GM10847 (cell line): Measurements from ENCODE around the gene GCN1.
A peak's percentile ranks its signal among the peaks of the same experiment; 100 is the strongest.

ENCODE experiments used
- POLR2A ChIP-seq: IDR thresholded peaks from 2 replicates; pipeline ENCODE4 v1.6.1; 2011; ENCODE audit not compliant: insufficient read length; ENCODE audit errors: extremely low read depth

GCN1 gene

DNA sequence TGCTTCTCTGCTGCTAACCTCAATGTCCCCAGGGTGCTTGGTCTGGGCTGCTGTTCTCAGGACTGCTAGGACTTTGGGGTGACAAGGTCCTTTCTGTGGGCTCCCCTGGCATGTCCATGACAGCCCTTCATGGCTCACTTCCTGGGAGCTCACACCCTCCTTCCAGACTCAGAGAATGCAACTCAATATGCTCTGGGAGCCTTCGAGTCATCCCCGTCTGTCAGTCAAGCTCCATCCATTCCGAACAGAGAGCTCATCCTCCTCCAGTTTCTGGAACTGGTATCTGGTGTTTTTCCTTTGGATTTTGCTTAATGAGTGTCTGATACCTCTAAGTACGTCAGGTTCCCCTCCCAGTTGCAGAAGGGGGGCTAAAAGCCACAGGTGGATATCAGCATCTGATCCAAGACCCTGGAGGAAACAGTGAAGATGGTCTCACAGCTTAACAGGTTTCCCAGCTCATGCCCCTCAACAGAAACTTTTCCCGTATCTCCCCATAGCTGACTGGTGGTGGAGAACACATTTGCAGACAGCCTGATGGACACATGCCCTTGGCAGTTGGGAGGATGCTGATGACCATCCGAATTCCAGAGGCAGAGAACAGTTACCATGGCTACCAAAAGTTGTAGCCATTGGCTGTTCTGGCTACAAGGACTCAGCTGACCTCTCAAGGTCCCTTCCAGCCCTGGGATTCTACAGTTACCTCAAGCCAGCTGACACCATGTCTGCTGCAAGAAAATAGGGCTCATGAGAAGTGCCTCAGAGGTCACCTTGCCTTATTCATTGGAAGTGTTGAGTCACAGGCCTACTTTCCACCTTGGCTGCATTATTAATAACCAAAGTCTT is 68.5 kb downstream of the GCN1 start:
- no peak for TF ChIP-seq POLR2A

GRCh38 chr12:120125029-120125428 is 69.5 kb downstream of the GCN1 start:
- no peak for TF ChIP-seq POLR2A

GRCh38 chr12:120121766-120122293 is 72.7 kb downstream of the GCN1 start:
- no peak for TF ChIP-seq POLR2A

DNA sequence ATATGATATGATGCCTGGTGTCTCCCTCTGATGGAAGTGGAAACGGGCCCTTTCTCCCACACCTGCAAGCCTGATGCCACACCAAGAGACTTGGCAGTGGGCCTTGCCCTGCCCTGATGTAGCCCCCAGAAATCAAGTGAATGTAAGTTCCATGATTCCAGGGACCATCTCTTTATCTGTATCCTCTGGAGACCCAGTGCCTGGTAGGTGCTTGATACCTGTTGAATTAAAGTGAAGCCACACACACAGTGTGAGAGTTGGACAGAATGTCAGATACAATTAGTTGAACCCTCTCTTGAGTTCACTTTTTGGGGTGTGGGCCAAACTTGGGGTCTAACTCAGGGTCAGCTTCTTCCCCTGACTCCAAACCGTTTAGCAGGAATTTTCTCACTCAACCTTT is 73.2 kb downstream of the GCN1 start:
- no peak for TF ChIP-seq POLR2A

- no peak for TF ChIP-seq POLR2A
Measured at GRCh38 chr12:120119271-120119973, 75.1 kb downstream of the GCN1 start.

DNA sequence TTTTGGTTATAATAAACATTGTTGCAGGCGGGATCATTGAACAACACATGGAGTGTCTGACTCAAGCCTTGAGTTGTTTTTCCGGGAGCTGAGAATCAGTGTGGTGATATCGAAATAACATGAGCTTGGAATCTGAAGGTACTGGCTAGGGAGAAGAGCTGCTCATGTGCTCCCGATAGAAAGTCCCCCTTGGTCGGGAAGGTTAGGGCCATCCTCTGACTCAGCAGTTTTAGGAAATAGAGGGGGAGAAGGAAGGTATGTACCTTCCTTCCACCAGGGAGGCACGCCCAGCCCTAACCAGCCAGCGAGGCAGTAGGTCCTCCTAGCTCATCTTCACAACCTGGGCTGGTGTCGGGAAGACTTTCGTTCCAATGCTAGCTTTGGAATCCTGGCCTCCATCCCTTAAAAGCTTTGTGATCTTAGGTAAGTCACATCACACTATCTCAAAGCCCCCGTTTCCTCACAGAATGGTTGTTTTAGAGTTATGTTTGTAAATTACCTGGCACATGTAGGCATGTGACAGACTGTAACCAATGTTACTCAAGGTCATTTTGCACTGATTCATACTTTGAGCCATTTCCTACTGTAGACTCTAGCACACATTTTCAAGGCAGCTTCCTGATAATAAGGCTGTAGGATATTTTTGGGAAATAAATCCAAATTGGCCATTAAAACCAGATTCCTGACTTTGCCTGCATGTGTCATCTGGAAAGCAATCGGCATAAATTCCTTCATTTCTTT is 76.0 kb downstream of the GCN1 start:
- TF ChIP-seq POLR2A = no peak

DNA sequence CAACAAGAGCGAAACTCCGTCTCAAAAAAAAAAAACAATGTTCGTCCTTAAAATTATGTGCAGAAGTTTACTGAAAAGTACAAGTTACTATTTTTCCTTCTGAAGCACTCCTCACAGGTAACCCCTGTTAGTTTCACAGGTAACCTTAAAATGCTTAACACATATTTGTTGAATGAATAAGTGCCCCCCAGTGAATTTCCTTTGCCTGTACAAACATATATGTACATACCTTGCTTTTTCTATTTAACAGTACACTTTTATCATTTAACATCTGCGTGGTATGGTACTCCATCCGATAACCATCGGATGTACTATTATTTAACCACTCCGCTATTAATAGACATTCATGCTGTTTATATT is 76.6 kb downstream of the GCN1 start:
- TF ChIP-seq POLR2A = no peak

DNA sequence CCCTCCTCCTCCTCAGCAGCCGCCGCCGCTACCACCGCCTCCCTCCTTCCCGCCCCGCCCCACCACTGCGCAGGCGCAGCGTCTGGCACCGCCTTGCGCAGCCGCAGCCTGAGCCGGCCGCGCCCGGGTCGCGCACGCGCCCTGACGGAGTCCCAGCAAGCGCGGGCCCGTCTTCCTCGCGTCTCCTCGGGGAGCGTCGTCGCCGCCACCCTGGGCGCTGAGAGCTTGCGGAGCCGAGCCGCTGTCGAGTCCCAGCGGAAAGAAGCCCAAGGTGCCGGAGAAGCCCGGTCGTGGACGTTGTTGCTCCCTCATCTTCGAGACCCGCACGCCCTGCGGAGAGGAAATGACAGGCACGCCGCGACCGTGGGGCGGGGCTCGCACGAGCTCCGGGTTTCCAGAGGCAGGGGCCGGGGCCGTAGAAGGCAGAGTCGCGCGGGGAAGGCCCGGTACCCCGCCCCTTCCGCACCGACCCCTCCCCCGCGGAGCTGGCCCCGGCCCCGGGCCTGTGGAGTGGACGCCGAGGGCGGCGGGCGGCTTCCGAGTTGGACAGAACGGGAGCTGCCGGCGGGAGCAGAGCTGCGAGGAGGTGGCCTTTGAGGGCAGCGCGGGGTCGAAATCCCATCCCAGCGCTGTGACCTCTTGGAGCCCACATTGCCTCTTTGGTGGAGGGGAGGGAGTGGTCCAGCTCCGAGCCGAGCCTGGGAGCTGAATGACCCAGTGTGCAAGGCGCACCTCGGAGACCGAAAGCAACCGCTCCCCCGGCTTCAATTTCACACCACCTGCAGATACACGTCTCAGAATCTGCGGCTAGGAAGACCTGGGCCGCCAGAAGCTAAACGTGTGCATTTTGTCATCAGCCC is 77.5 kb downstream of the GCN1 start:
- TF ChIP-seq POLR2A = peak; percentile 84

- TF ChIP-seq POLR2A = no peak
Measured at GRCh38 chr12:120116441-120116791, 78.1 kb downstream of the GCN1 start, which contains the start of gene RAB35. Gene RAB35 (minus strand): TSS chr12:120116753. CDS start chr12:120116650, 103 bp downstream.

- no peak for TF ChIP-seq POLR2A
Measured at GRCh38 chr12:120115692-120116440, 78.6 kb downstream of the GCN1 start.

DNA sequence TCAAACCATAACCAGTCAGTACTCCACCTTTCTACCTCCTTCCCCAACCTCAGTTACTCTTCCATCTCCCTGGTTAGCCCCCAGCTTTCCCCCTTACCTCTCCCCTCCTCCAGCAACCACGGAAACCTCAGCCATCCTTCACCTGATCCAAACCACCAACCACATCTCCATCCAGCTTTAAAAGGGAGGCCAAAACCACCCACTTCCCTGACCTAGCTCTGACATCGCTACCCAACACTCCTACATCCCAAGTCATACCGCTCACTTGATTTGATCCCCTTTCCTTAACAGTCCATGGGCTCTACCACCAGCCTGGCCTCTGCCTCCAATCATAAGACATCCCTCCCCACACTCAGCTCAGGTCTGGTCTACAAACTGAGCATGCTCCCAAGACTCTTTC is 79.4 kb downstream of the GCN1 start:
- no peak for TF ChIP-seq POLR2A

DNA sequence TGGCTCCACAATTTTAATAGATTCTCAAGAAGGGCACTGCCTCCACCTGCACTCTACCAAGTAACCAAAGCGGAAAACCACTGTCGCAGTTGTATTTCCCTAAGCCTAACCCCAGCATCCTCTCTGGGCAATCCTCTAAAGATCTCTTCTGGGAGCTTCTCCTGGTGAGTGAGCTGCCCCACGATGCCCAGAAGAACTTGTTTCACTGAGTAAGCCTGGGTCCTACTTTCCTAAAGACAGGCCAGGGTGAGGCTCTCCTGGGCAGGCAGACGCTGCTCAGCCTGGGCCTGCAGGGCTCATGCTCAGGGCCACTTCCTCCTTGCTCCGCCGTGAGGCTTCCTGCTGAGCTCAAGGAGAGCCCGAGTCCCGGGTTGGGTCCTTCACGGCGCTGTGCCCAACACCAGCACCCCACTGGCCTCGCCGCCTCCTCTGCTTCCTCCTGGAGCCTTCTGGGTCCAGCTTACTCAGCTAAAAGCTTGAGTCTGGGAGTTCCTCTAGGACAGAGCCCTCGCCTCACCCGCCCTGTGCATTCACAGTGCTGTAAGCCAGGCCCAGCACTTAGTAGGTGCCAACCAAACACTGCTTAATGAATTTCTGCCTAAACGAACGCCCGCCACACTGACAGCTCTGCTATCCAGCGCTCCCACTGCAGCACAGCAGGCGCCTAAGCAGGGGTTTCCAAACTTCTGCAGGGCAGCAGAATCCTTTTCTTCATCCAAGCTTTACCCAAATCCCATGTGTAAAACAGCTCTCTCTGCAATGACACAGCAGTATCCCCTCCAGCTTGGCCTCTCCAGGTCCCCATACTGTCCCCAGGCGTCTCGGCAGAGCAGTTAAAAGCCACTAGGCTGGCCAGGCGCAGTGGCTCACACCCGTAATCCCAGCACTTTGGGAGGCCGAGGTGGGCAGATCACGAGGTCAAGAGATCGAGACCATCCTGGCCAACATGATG is 83.7 kb downstream of the GCN1 start:
- no peak for TF ChIP-seq POLR2A

GRCh38 chr12:120109570-120110267 is 84.8 kb downstream of the GCN1 start:
- TF ChIP-seq POLR2A = no peak

GRCh38 chr12:120106151-120106550 is 88.4 kb downstream of the GCN1 start:
- TF ChIP-seq POLR2A = no peak
